K562 (cell line): ENCODE results near the gene FH. TPM values are rescaled to one million over a fixed set of nuclear protein-coding genes. Genes with fewer than 3 reads are reported as not detected.
A peak's percentile ranks its signal among the peaks of the same experiment; 100 is the strongest.

ENCODE experiments used
- CBX1 ChIP-seq: sonication (generic); IDR thresholded peaks from 2 replicates; pipeline ENCODE4 v1.6.1; 2016; ENCODE audit warnings: antibody characterized with exemption, low read depth, mild to moderate bottlenecking
- CBX8 ChIP-seq: fragments of 200-600 bp; sonication (generic); IDR thresholded peaks from 2 replicates; pipeline ENCODE4 v1.6.1; 2012; ENCODE audit warnings: borderline replicate concordance, mixed run types, low read depth, mild to moderate bottlenecking, moderate library complexity, mixed read lengths, low read length, control low read depth, inconsistent platforms; ENCODE audit not compliant: poor library complexity, severe bottlenecking; ENCODE audit errors: extremely low read depth
- CHD4 ChIP-seq: fragments of 200-600 bp; sonication (generic); IDR thresholded peaks from 3 replicates; pipeline ENCODE4 v1.6.1; 2012; ENCODE audit warnings: low read depth, mild to moderate bottlenecking, mixed read lengths, low read length, inconsistent platforms; ENCODE audit not compliant: insufficient read depth, insufficient replicate concordance, poor library complexity, severe bottlenecking
- EGR1 ChIP-seq: fragments of 450-650 bp; conservative IDR thresholded peaks from 2 replicates; pipeline ENCODE4 v1.6.1; 2017; ENCODE audit warnings: mild to moderate bottlenecking
- HNRNPL ChIP-seq: fragments of 200-400 bp; formaldehyde crosslinking; IDR thresholded peaks from 2 replicates; pipeline ENCODE4 v1.6.1; 2017; ENCODE audit warnings: low read depth, mild to moderate bottlenecking, low read length
- MAFF ChIP-seq: IDR thresholded peaks from 2 replicates; pipeline ENCODE4 v1.6.1; 2012; ENCODE audit warnings: low read length, improper control_type of control experiment
- MNT ChIP-seq, 2 experiments: fragments of 450-650 bp; conservative IDR thresholded peaks; 2 replicates each; pipeline ENCODE4 v1.6.1; 2017; ENCODE audit warnings: mild to moderate bottlenecking in 2 of 2, moderate library complexity in 2 of 2
- NELFE ChIP-seq: IDR thresholded peaks from 2 replicates; pipeline ENCODE4 v1.6.1; 2011; ENCODE audit warnings: mild to moderate bottlenecking; ENCODE audit not compliant: insufficient read depth, insufficient read length
- NR1H2 ChIP-seq: sonication (generic); formaldehyde crosslinking; IDR thresholded peaks from 2 replicates; pipeline ENCODE4 v1.4.0; 2020; ENCODE audit warnings: mild to moderate bottlenecking, missing genetic modification reagents
- NR4A1 ChIP-seq, 2 experiments: fragments of 250-450 bp in 1 of 2; fragments of 450-650 bp in 1 of 2; sonication (Bioruptor Pico) in 1 of 2; IDR thresholded peaks; 2 replicates each; pipeline versions ENCODE4 v1.4.0 to v1.6.1; 2016 to 2020; ENCODE audit warnings: mild to moderate bottlenecking in 2 of 2, missing compliant biosample characterization in 1 of 2, missing genetic modification characterization in 1 of 2, moderate library complexity in 1 of 2
- PPARD ChIP-seq: fragments of 250-450 bp; sonication (Bioruptor Pico); IDR thresholded peaks from 2 replicates; pipeline ENCODE4 v1.8.0; 2022; ENCODE audit warnings: inconsistent platforms, mild to moderate bottlenecking, moderate library complexity
- REST ChIP-seq, 2 experiments: fragments of 450-650 bp; formaldehyde crosslinking in 1 of 2; IDR thresholded peaks; 2 replicates each; pipeline versions ENCODE4 v1.4.0 to v1.6.1; 2014 to 2020; ENCODE audit warnings: mild to moderate bottlenecking in 2 of 2, borderline replicate concordance in 1 of 2, low read depth in 1 of 2
- THRA ChIP-seq: fragments of 450-650 bp; IDR thresholded peaks from 2 replicates; pipeline ENCODE4 v1.6.1; 2017; ENCODE audit warnings: mild to moderate bottlenecking, moderate library complexity
- TRIM28 ChIP-seq: fragments of 450-650 bp; IDR thresholded peaks from 2 replicates; pipeline ENCODE4 v1.6.1; 2017
- XRCC5 ChIP-seq: fragments of 200-400 bp; formaldehyde crosslinking; IDR thresholded peaks from 2 replicates; pipeline ENCODE4 v1.6.1; 2017; ENCODE audit warnings: low read depth, mild to moderate bottlenecking, low read length
- polyA plus RNA-seq, 8 experiments: library from polyadenylated mRNA; depleted of rRNA in 4 of 8; stranded (reverse) in 5 of 8; unstranded in 3 of 8; fragments of >200 nt; fragmentation: Nextera tagmentation in 2 of 8; fragmentation: Illumina TruSeq in 1 of 8; extraction: Ambion mirVana in 2 of 8; extraction: Trizol in 1 of 8; gene quantifications; 2 replicates each; pipeline versions ENCODE4 v1.2.1 to v1.2.3, GENCODE V29; 2011 to 2014; ENCODE audit warnings: inconsistent platforms in 1 of 8, missing spikeins in 1 of 8
- total RNA-seq, 7 experiments: library from RNA; depleted of rRNA in 6 of 7; stranded (reverse); fragments of >200 nt in 6 of 7; fragmentation: Illumina TruSeq in 2 of 7; extraction: Trizol in 2 of 7; gene quantifications; 2 replicates each; pipeline versions ENCODE4 v1.2.1 to v1.2.3, GENCODE V29; 2011 to 2021; ENCODE audit warnings: low replicate concordance in 1 of 7

FH gene
- total and polyA plus RNA-seq, 9 of the 15 experiments (the other 6 are each of a cell fraction or from before 2014, with no cell fraction given), result 117 to 240 (median 211) TPM

- peak; percentile 93 for TF ChIP-seq EGR1
- TF ChIP-seq XRCC5, result no peak; the same call in 1 of the 2 replicates
- no peak for TF ChIP-seq TRIM28
- no peak for TF ChIP-seq NELFE
- no peak for TF ChIP-seq CBX8
- TF ChIP-seq CHD4, result no peak
- TF ChIP-seq THRA, result no peak
- peak; percentile 94; the same call in 1 of the 2 replicates for TF ChIP-seq CBX1
- TF ChIP-seq REST (IDR thresholded peaks at IDR 0.05; ENCODE audit: borderline replicate concordance), result no peak
- 0 out of 2 replicates have a peak, but pooled peaks have one; percentile 40 for TF ChIP-seq REST (CRISPR knock-in tag; IDR thresholded peaks at IDR 0.05; ENCODE audit: low read depth)
- TF ChIP-seq HNRNPL, result 0 out of 2 replicates have a peak, but pooled peaks have one; percentile 42
- peak; percentile 68; the same call in 1 of the 2 replicates for TF ChIP-seq NR4A1 (CRISPR knock-in tag; IDR thresholded peaks at IDR 0.05)
- TF ChIP-seq NR4A1 (tag; IDR thresholded peaks at IDR 0.05), result 0 out of 2 replicates have a peak, but pooled peaks have one; percentile 58
- peak; percentile 81 to 89 for TF ChIP-seq MNT (conservative IDR thresholded peaks at IDR 0.05)
- no peak for TF ChIP-seq NR1H2 (CRISPR knock-in tag)
- TF ChIP-seq PPARD (CRISPR knock-in tag), result no peak
- TF ChIP-seq MAFF, result no peak
These were observed at the start of gene FH (continued) for GRCh38 chr1:241519308-241520079.
